GM23248 (cell line): ENCODE data around the gene PCDHGA4. TPM values are rescaled to one million over a fixed set of nuclear protein-coding genes. Genes with fewer than 3 reads are reported as not detected.
A peak's percentile ranks its signal among the peaks of the same experiment; 100 is the strongest.

Source experiments
- DNase-seq: peaks from one replicate; pipeline ENCODE4 v3.0.0-alpha.2; 2015
- H2AFZ ChIP-seq: fragments of 200-600 bp; sonication (generic); 2 replicates; pipeline ENCODE4 v1.6.1; 2016; ENCODE audit warnings: antibody characterized with exemption
- H3F3A ChIP-seq: fragments of 200-600 bp; sonication (generic); 2 replicates; pipeline ENCODE4 v1.6.1; 2016; ENCODE audit warnings: mild to moderate bottlenecking, antibody characterized with exemption, mixed run types; ENCODE audit not compliant: insufficient read depth
- H3K27ac ChIP-seq: fragments of 200-600 bp; sonication (generic); 2 replicates; pipeline ENCODE4 v1.5.1; 2016; ENCODE audit warnings: mild to moderate bottlenecking
- H3K27me3 ChIP-seq: fragments of 200-600 bp; sonication (generic); replicated peaks from 2 replicates; pipeline ENCODE4 v1.6.1; 2016; ENCODE audit warnings: mild to moderate bottlenecking; ENCODE audit not compliant: insufficient read depth
- H3K36me3 ChIP-seq: fragments of 200-600 bp; sonication (generic); 2 replicates; pipeline ENCODE4 v1.6.1; 2016; ENCODE audit warnings: low read depth, mild to moderate bottlenecking
- H3K4me1 ChIP-seq: fragments of 200-600 bp; sonication (generic); 2 replicates; pipeline ENCODE4 v1.6.1; 2016; ENCODE audit warnings: mild to moderate bottlenecking; ENCODE audit not compliant: insufficient read depth
- H3K4me2 ChIP-seq: fragments of 200-600 bp; sonication (generic); one replicate; pipeline ENCODE4 v1.6.1; 2016; ENCODE audit warnings: mild to moderate bottlenecking; ENCODE audit not compliant: unreplicated experiment
- H3K4me3 ChIP-seq: fragments of 200-600 bp; sonication (generic); 2 replicates; pipeline ENCODE4 v1.5.1; 2016; ENCODE audit warnings: mild to moderate bottlenecking
- H3K79me2 ChIP-seq: fragments of 200-600 bp; sonication (generic); 2 replicates; pipeline ENCODE4 v1.6.1; 2016; ENCODE audit warnings: mild to moderate bottlenecking; ENCODE audit not compliant: insufficient read depth
- H3K9ac ChIP-seq: fragments of 200-600 bp; sonication (generic); 2 replicates; pipeline ENCODE4 v1.6.1; 2016; ENCODE audit warnings: mild to moderate bottlenecking
- H3K9me2 ChIP-seq: fragments of 200-600 bp; sonication (generic); 2 replicates; pipeline ENCODE4 v1.6.1; 2016; ENCODE audit warnings: mixed run types, mild to moderate bottlenecking, moderate library complexity; ENCODE audit not compliant: insufficient read depth
- H3K9me3 ChIP-seq: fragments of 200-600 bp; sonication (generic); one replicate; pipeline ENCODE4 v1.6.1; 2017; ENCODE audit warnings: low read depth
- H4K20me1 ChIP-seq: fragments of 200-600 bp; sonication (generic); 2 replicates; pipeline ENCODE4 v1.6.0; 2016; ENCODE audit not compliant: insufficient read depth
- EZH2 ChIP-seq: fragments of 200-600 bp; sonication (generic); IDR thresholded peaks from 2 replicates; pipeline ENCODE4 v1.6.1; 2018; ENCODE audit warnings: antibody characterized with exemption, mild to moderate bottlenecking; ENCODE audit not compliant: insufficient read depth, poor library complexity, severe bottlenecking
- EZH2phosphoT487 ChIP-seq: fragments of 200-600 bp; sonication (generic); IDR thresholded peaks from 2 replicates; pipeline ENCODE4 v1.6.1; 2018; ENCODE audit warnings: antibody characterized with exemption, moderate library complexity, mild to moderate bottlenecking, low read depth; ENCODE audit not compliant: insufficient read depth
- WGBS, 2 experiments: methylation state at CpG; one replicate each; pipeline ENCODE4 v1.1.6; 2015 to 2017; ENCODE audit warnings: low lambda C conversion rate in 2 of 2, low coverage in 1 of 2; ENCODE audit errors: missing lambda C conversion rate in 2 of 2; 5-methylcytosine and 5-hydroxymethylcytosine counted together
- in situ Hi-C: fragments of 300-500 bp; cut with MboI; formaldehyde crosslinking; loops from 2 replicates; pipeline ENCODE4 v1.15.0; 2020
- polyA plus RNA-seq: library from polyadenylated mRNA; unstranded; fragments of >200 nt; fragmentation: Nextera tagmentation; extraction: Ambion mirVana; gene quantifications from 2 replicates; pipeline ENCODE4 v1.2.1, GENCODE V29; 2016
- total RNA-seq: library from RNA; depleted of rRNA; stranded (reverse); fragments of >200 nt; shearing (Covaris generic); gene quantifications from 2 replicates; pipeline ENCODE4 v1.2.3, GENCODE V29; 2014

The PCDHGA4 gene
- total and polyA plus RNA-seq, 2 experiments from 2014 or later: 8.6 to 10.8 TPM

DNA sequence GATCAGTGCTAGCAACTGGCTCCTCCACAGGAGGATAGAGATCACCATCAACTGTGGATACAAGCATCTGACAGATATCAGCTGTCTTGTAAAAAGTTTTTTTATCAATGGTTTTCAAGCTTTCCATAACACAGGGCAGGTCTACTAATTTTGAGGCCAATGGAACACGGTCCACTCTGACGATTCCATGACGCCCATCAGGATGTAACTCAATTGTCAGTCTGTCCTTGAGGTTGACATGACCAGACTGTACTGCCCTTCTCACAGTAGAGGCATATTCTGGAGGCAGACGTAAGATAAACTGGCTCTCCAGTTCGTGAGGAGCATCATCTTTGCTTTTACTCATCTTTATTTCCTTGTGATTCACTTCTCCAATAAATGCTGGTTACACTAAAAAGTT lies 35.1 kb upstream of the PCDHGA4 start:
- H3K79me2 ChIP-seq: peaks cover 54% of the 10 kb centered on the region
- H3K4me2 ChIP-seq: peak overlapping the region; percentile 95
- peak overlapping the region; percentile 78 for H3K4me3 ChIP-seq
- no peaks in the 10 kb centered on the region for H3K9me2 ChIP-seq
- H3F3A ChIP-seq: peaks cover 29% of the 10 kb centered on the region
- DNase-seq: no peak
- no peaks in the 10 kb centered on the region for H3K4me1 ChIP-seq
- H2AFZ ChIP-seq: no peak overlapping the region
- peak overlapping the region; percentile 92; the same call in 1 of the 2 replicates for H3K27ac ChIP-seq
- H3K27me3 ChIP-seq: no peaks in the 10 kb centered on the region
- peaks cover 50% of the 10 kb centered on the region for H3K36me3 ChIP-seq
- WGBS, 2 experiments: 66% methylated on average over 5 of the region's 5 CpGs
- H3K9ac ChIP-seq: peak overlapping the region; percentile 91
- H3K9me3 ChIP-seq: peaks cover 7% of the 10 kb centered on the region
- in situ Hi-C loops: no loop called here
- TF ChIP-seq EZH2phosphoT487 (no peak), EZH2 (no peak)
- peaks cover 8% of the 10 kb centered on the region; the same call in 1 of the 2 replicates for H4K20me1 ChIP-seq

DNA sequence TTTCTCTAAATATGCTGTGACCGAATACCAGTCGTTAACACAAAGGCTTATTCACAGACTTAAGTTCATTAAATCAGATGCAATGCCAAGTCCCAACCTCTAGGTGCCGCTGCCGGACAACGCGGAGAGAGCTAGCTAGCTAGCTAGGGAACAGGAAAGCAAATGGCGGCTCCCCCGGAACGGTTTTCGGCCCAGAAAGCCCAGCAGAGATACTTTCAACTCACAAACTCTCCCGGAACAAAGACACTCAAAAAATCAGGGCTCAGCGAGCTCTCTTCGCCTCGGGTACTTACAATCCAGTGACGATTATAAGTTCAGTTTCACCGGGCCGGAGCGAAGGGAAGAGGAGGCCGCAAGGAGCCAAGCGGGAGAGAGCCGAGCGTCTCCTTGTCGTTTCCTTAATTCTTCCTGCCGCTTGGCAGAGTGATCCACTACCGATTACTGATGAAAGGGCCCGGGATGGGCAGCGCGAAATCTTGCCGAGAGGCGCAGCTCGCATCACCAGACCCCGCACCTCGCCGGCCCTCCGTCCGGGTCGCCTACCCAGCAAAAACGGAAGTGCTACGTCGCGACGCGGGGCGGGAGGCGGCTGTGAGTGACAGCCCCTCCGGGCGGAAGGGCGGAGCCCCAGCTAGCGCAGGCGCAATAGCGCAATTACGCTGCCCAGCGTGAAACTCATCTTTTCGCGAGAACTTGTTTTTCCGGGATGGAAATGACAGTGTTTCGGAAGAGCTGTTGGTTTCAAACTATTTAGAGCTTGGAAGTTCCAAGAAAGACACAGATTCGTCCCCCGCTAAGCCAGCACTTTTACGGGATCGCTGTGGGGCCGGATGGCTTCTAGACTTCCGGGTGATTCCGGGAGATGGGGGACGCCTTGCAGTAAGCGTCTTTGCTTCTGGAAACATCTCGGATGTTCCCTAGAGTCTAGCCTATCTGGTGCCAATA lies 34.3 kb upstream of the PCDHGA4 start, which contains the start of gene TAF7:
TAF7 (minus strand) TSS at position 560 of the 945 bp plus-strand sequence. CDS start 740 bp downstream, outside the sequence.
- 1 to 2% methylated on average over 67 of the region's 67 CpGs for WGBS, 2 experiments
- H3K27me3 ChIP-seq: no peaks in the 10 kb centered on the region
- TF ChIP-seq EZH2phosphoT487 (no peak), EZH2 (no peak)

DNA sequence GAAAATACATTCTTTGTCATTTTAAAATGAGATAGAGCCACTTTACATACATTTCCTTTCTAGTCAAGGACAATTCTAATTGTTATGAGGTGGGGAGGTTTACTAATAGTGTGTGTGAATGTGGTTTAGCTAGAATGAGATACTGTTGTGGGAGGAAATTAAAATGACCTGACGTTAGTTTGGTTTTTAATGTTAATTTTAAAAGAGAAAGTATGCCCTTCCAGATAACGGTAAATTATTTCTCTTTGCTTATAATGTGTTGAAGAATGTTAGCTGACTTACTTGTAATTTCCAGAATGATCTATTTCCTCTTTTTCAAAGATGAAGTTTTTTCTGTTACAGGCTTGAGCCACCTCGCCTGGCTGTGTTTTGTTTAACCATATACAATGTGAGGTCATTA lies 32.6 kb upstream of the PCDHGA4 start:
- peaks cover 7% of the 10 kb centered on the region for H3K9me3 ChIP-seq
- H3K9me2 ChIP-seq: no peaks in the 10 kb centered on the region
- H4K20me1 ChIP-seq: peaks cover 8% of the 10 kb centered on the region; the same call in 1 of the 2 replicates
- no peak overlapping the region for H2AFZ ChIP-seq
- H3K4me3 ChIP-seq: no peak overlapping the region
- in situ Hi-C loops: no loop called here
- H3K27ac ChIP-seq: no peak overlapping the region
- peaks cover 24% of the 10 kb centered on the region for H3K36me3 ChIP-seq
- DNase-seq: no peak
- H3K79me2 ChIP-seq: peaks cover 28% of the 10 kb centered on the region
- H3F3A ChIP-seq: peaks cover 28% of the 10 kb centered on the region
- no peak overlapping the region for H3K9ac ChIP-seq
- no peaks in the 10 kb centered on the region for H3K27me3 ChIP-seq
- H3K4me2 ChIP-seq: no peak overlapping the region
- no peak for TF ChIP-seq EZH2
- TF ChIP-seq EZH2phosphoT487: no peak
- no peaks in the 10 kb centered on the region for H3K4me1 ChIP-seq
- 78 to 80% methylated on average over 3 of the region's 3 CpGs for WGBS, 2 experiments

More for the DNA sequence above, 34.3 kb upstream of the PCDHGA4 start, which contains the start of gene TAF7:
- Histone ChIP-seq H3F3A (peaks cover 28% of the 10 kb centered on the region), H3K9me2 (no peaks in the 10 kb centered on the region), H3K4me3 (peak within 1 kb of the TSS; percentile 78), H2AFZ (peak within 1 kb of the TSS; percentile 98), H3K9ac (peak within 1 kb of the TSS; percentile 91), H3K4me2 (peak within 1 kb of the TSS; percentile 95), H3K79me2 (peaks cover 46% of the 10 kb centered on the region), H3K4me1 (no peaks in the 10 kb centered on the region), H3K36me3 (peaks cover 42% of the 10 kb centered on the region), H3K27ac (peak within 1 kb of the TSS; percentile 92), H4K20me1 (peaks cover 8% of the 10 kb centered on the region; the same call in 1 of the 2 replicates), H3K9me3 (peaks cover 7% of the 10 kb centered on the region)
- in situ Hi-C loops: no loop called here
- peak; percentile 97 for DNase-seq

DNA sequence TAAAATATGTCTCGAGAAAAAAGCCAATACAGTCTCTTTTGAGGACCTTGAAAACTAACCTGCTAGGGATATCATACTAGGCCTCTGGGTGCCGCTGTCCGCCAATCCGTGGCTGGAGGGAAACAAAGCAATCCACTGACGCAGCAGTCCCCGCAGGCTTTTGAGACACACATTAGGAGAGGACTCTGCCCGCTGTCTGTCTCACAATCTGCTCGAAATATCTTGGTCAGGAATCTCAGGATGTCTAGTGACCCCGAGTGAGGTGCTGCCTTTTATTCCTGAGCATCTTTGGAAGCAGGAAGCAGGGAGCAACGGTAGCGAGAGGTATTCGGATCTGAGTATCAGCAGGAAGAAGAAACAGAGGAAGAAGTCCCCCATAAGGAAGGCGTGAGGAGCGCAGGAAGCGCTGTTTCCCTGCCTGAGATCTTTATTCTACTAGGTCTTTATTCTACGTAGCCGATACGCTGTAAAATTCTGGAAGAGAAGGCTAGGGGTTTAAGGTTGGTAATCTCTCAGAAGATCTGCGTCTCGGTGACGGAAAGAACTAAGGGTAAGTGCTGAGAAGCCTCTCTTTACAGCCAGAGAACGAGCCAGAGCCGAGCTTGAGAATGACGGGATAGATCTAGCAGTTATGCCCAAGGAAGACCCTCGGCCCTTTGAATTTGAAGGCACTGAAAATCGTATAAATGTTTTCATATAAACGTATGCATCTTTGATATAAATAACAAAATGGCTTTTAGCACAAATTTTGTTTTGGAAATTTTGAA lies 28.6 kb upstream of the PCDHGA4 start:
- H3K27ac ChIP-seq: peak overlapping the region; percentile 62
- 22 to 25% methylated on average over 27 of the region's 27 CpGs for WGBS, 2 experiments
- no peaks in the 10 kb centered on the region for H3K4me1 ChIP-seq
- TF ChIP-seq EZH2: no peak
- TF ChIP-seq EZH2phosphoT487: no peak
- no peaks in the 10 kb centered on the region for H3K9me3 ChIP-seq
- peak overlapping the region; percentile 82 for H3K4me3 ChIP-seq
- no peaks in the 10 kb centered on the region for H3K27me3 ChIP-seq
- H2AFZ ChIP-seq: peak overlapping the region; percentile 93
- peak; percentile 91 for DNase-seq
- H3K79me2 ChIP-seq: no peaks in the 10 kb centered on the region
- H3F3A ChIP-seq: 0 out of 2 replicates have a peak, but pooled peaks cover under 1% of the 10 kb centered on the region
- in situ Hi-C loops: no loop called here
- peak overlapping the region; percentile 84 for H3K4me2 ChIP-seq
- H3K9ac ChIP-seq: peak overlapping the region; percentile 79
- no peaks in the 10 kb centered on the region for H4K20me1 ChIP-seq
- no peaks in the 10 kb centered on the region for H3K36me3 ChIP-seq
- no peaks in the 10 kb centered on the region for H3K9me2 ChIP-seq
